HG03442 (cell line): ENCODE measurements around the gene SOX6.
"Not testable (repeated sequence)": the region's sequence is repeated elsewhere in the genome, so short reads cannot be mapped to it uniquely, and the experiment has no call there.

ENCODE experiments used
- ATAC-seq: cut with Tn5 transposase; IDR thresholded peaks from one replicate; pipeline ENCODE4 v1.9.1; 2021; ENCODE audit warnings: mild to moderate bottlenecking, moderate library complexity; ENCODE audit not compliant: unreplicated experiment

Gene SOX6

GRCh38 chr11:15940462-15941205 lies 415.7 kb downstream of the SOX6 start:
- ATAC-seq = peak; percentile 34

GRCh38 chr11:15938983-15939382 lies 417.4 kb downstream of the SOX6 start:
- ATAC-seq = no peak

GRCh38 chr11:15938121-15938611 lies 418.2 kb downstream of the SOX6 start:
- ATAC-seq = no peak

- ATAC-seq = no peak
Observed at GRCh38 chr11:15937601-15938120, 418.7 kb downstream of the SOX6 start.

- no peak for ATAC-seq
Observed at GRCh38 chr11:15936011-15936410, 420.3 kb downstream of the SOX6 start.

- ATAC-seq = no peak
Observed at GRCh38 chr11:15935373-15935772, 421.0 kb downstream of the SOX6 start.

GRCh38 chr11:15933886-15934625 lies 422.3 kb downstream of the SOX6 start:
- no peak for ATAC-seq

GRCh38 chr11:15932417-15932816 lies 423.9 kb downstream of the SOX6 start:
- no peak for ATAC-seq

GRCh38 chr11:15931497-15931896 lies 424.8 kb downstream of the SOX6 start:
- ATAC-seq = no peak

- ATAC-seq = no peak
Observed at GRCh38 chr11:15930442-15931025, 425.8 kb downstream of the SOX6 start.

GRCh38 chr11:15929371-15929901 lies 426.9 kb downstream of the SOX6 start:
- no peak for ATAC-seq

GRCh38 chr11:15927864-15928217 lies 428.5 kb downstream of the SOX6 start:
- ATAC-seq = no peak

- ATAC-seq = no peak
Observed at GRCh38 chr11:15927196-15927863, 429.0 kb downstream of the SOX6 start.

- no peak for ATAC-seq
Observed at GRCh38 chr11:15926071-15926470, 430.3 kb downstream of the SOX6 start.

GRCh38 chr11:15923183-15923582 lies 433.2 kb downstream of the SOX6 start:
- no peak for ATAC-seq

GRCh38 chr11:15922745-15923144 lies 433.6 kb downstream of the SOX6 start:
- ATAC-seq = not testable (repeated sequence)

GRCh38 chr11:15920856-15921629 lies 435.3 kb downstream of the SOX6 start:
- ATAC-seq = no peak

- ATAC-seq = no peak
Observed at GRCh38 chr11:15918674-15919073, 437.7 kb downstream of the SOX6 start.

GRCh38 chr11:15918212-15918611 lies 438.1 kb downstream of the SOX6 start:
- ATAC-seq = no peak
